ENCODE measurements around the gene FBXO31.
A peak's percentile ranks its signal among the peaks of the same experiment; 100 is the strongest.

FBXO31 gene

GRCh38 chr16:87416826-87417527, 33.4 kb upstream of the FBXO31 start:
- no peaks in the 10 kb centered on the region for H3K27me3 Mint-ChIP-seq
- H3K9me3 Mint-ChIP-seq = no peaks in the 10 kb centered on the region
- H3K27ac Mint-ChIP-seq = no peak overlapping the region
- no peak overlapping the region for H3K4me3 Mint-ChIP-seq
- H3K36me3 Mint-ChIP-seq (ENCODE audit: low read depth) = peaks cover 77% of the 10 kb centered on the region
- DNase-seq = no peak
- H3K4me1 Mint-ChIP-seq (ENCODE audit: low read depth) = no peaks in the 10 kb centered on the region

- no peak overlapping the region for H3K27ac Mint-ChIP-seq
- H3K36me3 Mint-ChIP-seq (ENCODE audit: low read depth) = peaks cover 75% of the 10 kb centered on the region
- H3K27me3 Mint-ChIP-seq = no peaks in the 10 kb centered on the region
- H3K4me1 Mint-ChIP-seq (ENCODE audit: low read depth) = no peaks in the 10 kb centered on the region
- H3K9me3 Mint-ChIP-seq = no peaks in the 10 kb centered on the region
- H3K4me3 Mint-ChIP-seq = no peak overlapping the region
- no peak for DNase-seq
Observed at GRCh38 chr16:87415441-87415840, 31.9 kb upstream of the FBXO31 start.

GRCh38 chr16:87414251-87414680, 30.7 kb upstream of the FBXO31 start:
- peaks cover 77% of the 10 kb centered on the region for H3K36me3 Mint-ChIP-seq (ENCODE audit: low read depth)
- no peak overlapping the region for H3K4me3 Mint-ChIP-seq
- H3K27me3 Mint-ChIP-seq = no peaks in the 10 kb centered on the region
- no peaks in the 10 kb centered on the region for H3K4me1 Mint-ChIP-seq (ENCODE audit: low read depth)
- DNase-seq = no peak
- H3K9me3 Mint-ChIP-seq = no peaks in the 10 kb centered on the region
- no peak overlapping the region for H3K27ac Mint-ChIP-seq

- Mint-ChIP-seq H3K36me3 (ENCODE audit: low read depth) (peaks cover 79% of the 10 kb centered on the region), H3K27ac (no peak overlapping the region), H3K9me3 (no peaks in the 10 kb centered on the region), H3K4me3 (no peak overlapping the region), H3K27me3 (no peaks in the 10 kb centered on the region), H3K4me1 (ENCODE audit: low read depth) (no peaks in the 10 kb centered on the region)
- no peak for DNase-seq
Observed at GRCh38 chr16:87412996-87413421, 29.4 kb upstream of the FBXO31 start.

- Mint-ChIP-seq H3K4me3 (no peak overlapping the region), H3K27ac (no peak overlapping the region), H3K36me3 (ENCODE audit: low read depth) (peaks cover 81% of the 10 kb centered on the region), H3K27me3 (no peaks in the 10 kb centered on the region), H3K9me3 (no peaks in the 10 kb centered on the region), H3K4me1 (ENCODE audit: low read depth) (peaks cover 4% of the 10 kb centered on the region)
- no peak for DNase-seq
Observed at GRCh38 chr16:87412371-87412995, 28.9 kb upstream of the FBXO31 start.

GRCh38 chr16:87411375-87412271, 28.0 kb upstream of the FBXO31 start:
- Mint-ChIP-seq H3K9me3 (no peaks in the 10 kb centered on the region), H3K27me3 (no peaks in the 10 kb centered on the region), H3K4me1 (ENCODE audit: low read depth) (peaks cover 6% of the 10 kb centered on the region), H3K36me3 (ENCODE audit: low read depth) (peaks cover 81% of the 10 kb centered on the region), H3K27ac (no peak overlapping the region), H3K4me3 (no peak overlapping the region)
- DNase-seq = no peak

- Mint-ChIP-seq H3K27ac (peak overlapping the region; percentile 19), H3K4me3 (no peak overlapping the region), H3K36me3 (ENCODE audit: low read depth) (peaks cover 81% of the 10 kb centered on the region), H3K9me3 (no peaks in the 10 kb centered on the region), H3K27me3 (no peaks in the 10 kb centered on the region), H3K4me1 (ENCODE audit: low read depth) (peaks cover 6% of the 10 kb centered on the region)
- DNase-seq = no peak
Observed at GRCh38 chr16:87410968-87411367, 27.4 kb upstream of the FBXO31 start.

GRCh38 chr16:87410530-87410929, 27.0 kb upstream of the FBXO31 start:
- peaks cover 6% of the 10 kb centered on the region for H3K4me1 Mint-ChIP-seq (ENCODE audit: low read depth)
- DNase-seq = no peak
- H3K9me3 Mint-ChIP-seq = no peaks in the 10 kb centered on the region
- peak overlapping the region; percentile 19 for H3K27ac Mint-ChIP-seq
- H3K4me3 Mint-ChIP-seq = no peak overlapping the region
- H3K27me3 Mint-ChIP-seq = no peaks in the 10 kb centered on the region
- peaks cover 82% of the 10 kb centered on the region for H3K36me3 Mint-ChIP-seq (ENCODE audit: low read depth)

GRCh38 chr16:87409781-87410180, 26.2 kb upstream of the FBXO31 start:
- peaks cover 6% of the 10 kb centered on the region for H3K4me1 Mint-ChIP-seq (ENCODE audit: low read depth)
- no peaks in the 10 kb centered on the region for H3K9me3 Mint-ChIP-seq
- H3K4me3 Mint-ChIP-seq = no peak overlapping the region
- no peaks in the 10 kb centered on the region for H3K27me3 Mint-ChIP-seq
- H3K27ac Mint-ChIP-seq = no peak overlapping the region
- DNase-seq = no peak
- H3K36me3 Mint-ChIP-seq (ENCODE audit: low read depth) = peaks cover 85% of the 10 kb centered on the region

GRCh38 chr16:87409153-87409552, 25.6 kb upstream of the FBXO31 start:
- no peak overlapping the region for H3K4me3 Mint-ChIP-seq
- H3K4me1 Mint-ChIP-seq (ENCODE audit: low read depth) = peaks cover 6% of the 10 kb centered on the region
- H3K9me3 Mint-ChIP-seq = no peaks in the 10 kb centered on the region
- no peak for DNase-seq
- H3K27ac Mint-ChIP-seq = no peak overlapping the region
- no peaks in the 10 kb centered on the region for H3K27me3 Mint-ChIP-seq
- H3K36me3 Mint-ChIP-seq (ENCODE audit: low read depth) = peaks cover 86% of the 10 kb centered on the region

- H3K27ac Mint-ChIP-seq = peak overlapping the region; percentile 15
- no peaks in the 10 kb centered on the region for H3K27me3 Mint-ChIP-seq
- no peak for DNase-seq
- no peak overlapping the region for H3K4me3 Mint-ChIP-seq
- no peaks in the 10 kb centered on the region for H3K9me3 Mint-ChIP-seq
- H3K4me1 Mint-ChIP-seq (ENCODE audit: low read depth) = peaks cover 6% of the 10 kb centered on the region
- H3K36me3 Mint-ChIP-seq (ENCODE audit: low read depth) = peaks cover 88% of the 10 kb centered on the region
Observed at GRCh38 chr16:87407511-87408112, 24.0 kb upstream of the FBXO31 start.

GRCh38 chr16:87406495-87407088, 23.0 kb upstream of the FBXO31 start:
- H3K4me3 Mint-ChIP-seq = no peak overlapping the region
- no peaks in the 10 kb centered on the region for H3K27me3 Mint-ChIP-seq
- peaks cover 87% of the 10 kb centered on the region for H3K36me3 Mint-ChIP-seq (ENCODE audit: low read depth)
- H3K27ac Mint-ChIP-seq = peak overlapping the region; percentile 39
- H3K4me1 Mint-ChIP-seq (ENCODE audit: low read depth) = peaks cover 6% of the 10 kb centered on the region
- DNase-seq = no peak
- H3K9me3 Mint-ChIP-seq = no peaks in the 10 kb centered on the region

- H3K27ac Mint-ChIP-seq = peak overlapping the region; percentile 29
- H3K27me3 Mint-ChIP-seq = no peaks in the 10 kb centered on the region
- no peaks in the 10 kb centered on the region for H3K9me3 Mint-ChIP-seq
- peaks cover 6% of the 10 kb centered on the region for H3K4me1 Mint-ChIP-seq (ENCODE audit: low read depth)
- no peak overlapping the region for H3K4me3 Mint-ChIP-seq
- DNase-seq = no peak
- H3K36me3 Mint-ChIP-seq (ENCODE audit: low read depth) = peaks cover 87% of the 10 kb centered on the region
Observed at GRCh38 chr16:87404764-87405625, 21.4 kb upstream of the FBXO31 start.
